WTC11 (cell line): ENCODE measurements around the gene NR0B2. TPM values are rescaled to one million over a fixed set of nuclear protein-coding genes. Genes with fewer than 3 reads are reported as not detected.
A peak's percentile ranks its signal among the peaks of the same experiment; 100 is the strongest.

Source experiments
- ATAC-seq: fragments of 200-7000 bp; cut with Tn5 transposase; 2 replicates; pipeline ENCODE4 v1.10.0; 2021; ENCODE audit warnings: mild to moderate bottlenecking, moderate library complexity
- Bru-seq: library from RNA; stranded (reverse); fragments of 400-500 nt; gene quantifications from one replicate; lab custom pipeline; 2021; lab: Mats Ljungman, UMichigan
- CTCF ChIA-PET: fragments of 300-600 bp; sonication (Branson Sonifier 250); formaldehyde crosslinking; loops from one replicate; lab custom pipeline; 2021; ENCODE audit warnings: antibody characterized with exemption; lab: Charles Lee
- POLR2A ChIA-PET: fragments of 350-600 bp; sonication (Branson Sonifier 250); formaldehyde crosslinking; loops from one replicate; lab custom pipeline; 2021; ENCODE audit warnings: antibody characterized with exemption; lab: Charles Lee
- DNase-seq: peaks from one replicate; pipeline ENCODE4 v3.0.0; 2021; ENCODE audit warnings: low spot score
- H3K27ac Mint-ChIP-seq: 2 replicates; pipeline ENCODE4 v1.8.0; 2021; ENCODE audit warnings: mixed read lengths
- H3K27me3 Mint-ChIP-seq: 2 replicates; pipeline ENCODE4 v1.8.0; 2021; ENCODE audit warnings: low read depth, mild to moderate bottlenecking, moderate library complexity, mixed read lengths
- H3K36me3 Mint-ChIP-seq: 2 replicates; pipeline ENCODE4 v1.8.0; 2021; ENCODE audit warnings: mixed read lengths
- H3K4me1 Mint-ChIP-seq: 2 replicates; pipeline ENCODE4 v1.8.0; 2022; ENCODE audit warnings: mixed read lengths
- H3K4me3 Mint-ChIP-seq: 2 replicates; pipeline ENCODE4 v1.8.0; 2021; ENCODE audit warnings: mild to moderate bottlenecking, moderate library complexity, mixed read lengths
- H3K9me3 Mint-ChIP-seq: 2 replicates; pipeline ENCODE4 v1.8.0; 2021; ENCODE audit warnings: mixed read lengths
- EMX1 ChIP-seq: fragments of 250-450 bp; sonication (Bioruptor Pico); IDR thresholded peaks from 2 replicates; pipeline ENCODE4 v1.8.0; 2021; ENCODE audit warnings: mild to moderate bottlenecking
- GABPB1 ChIP-seq: sonication (generic); formaldehyde crosslinking; IDR thresholded peaks from 2 replicates; pipeline ENCODE4 v1.8.1; 2023; ENCODE audit warnings: mild to moderate bottlenecking, missing genetic modification reagents
- GRHL2 ChIP-seq: fragments of 250-450 bp; sonication (Bioruptor Pico); IDR thresholded peaks from 2 replicates; pipeline ENCODE4 v1.8.0; 2022; ENCODE audit warnings: mild to moderate bottlenecking, moderate library complexity; ENCODE audit not compliant: insufficient replicate concordance, severe bottlenecking
- JUN ChIP-seq: sonication (generic); formaldehyde crosslinking; IDR thresholded peaks from 2 replicates; pipeline ENCODE4 v1.8.0; 2023; ENCODE audit warnings: mild to moderate bottlenecking, missing genetic modification reagents
- KAT7 ChIP-seq: sonication (generic); formaldehyde crosslinking; IDR thresholded peaks from 2 replicates; pipeline ENCODE4 v1.8.1; 2023; ENCODE audit warnings: missing genetic modification reagents, mild to moderate bottlenecking, borderline replicate concordance
- OVOL2 ChIP-seq: fragments of 250-450 bp; sonication (Bioruptor Pico); IDR thresholded peaks from 2 replicates; pipeline ENCODE4 v1.9.0; 2021; ENCODE audit warnings: mild to moderate bottlenecking, borderline replicate concordance
- ZNF121 ChIP-seq: sonication (generic); formaldehyde crosslinking; IDR thresholded peaks from 2 replicates; pipeline ENCODE4 v1.8.0; 2023; ENCODE audit warnings: missing genetic modification reagents
- ZNF263 ChIP-seq: sonication (generic); formaldehyde crosslinking; IDR thresholded peaks from 2 replicates; pipeline ENCODE4 v1.8.1; 2022; ENCODE audit warnings: low read depth, mild to moderate bottlenecking, moderate library complexity, missing genetic modification reagents
- long read RNA-seq, 3 experiments: library from RNA in 1 of 3; library from capped mRNA in 1 of 3; library from polyadenylated mRNA in 1 of 3; unstranded in 2 of 3; stranded (forward) in 1 of 3; transcript quantifications; one replicate each; pipeline ENCODE4 v2.0.0, GENCODE V29; 2021
- total RNA-seq: library from RNA; stranded (reverse); gene quantifications from 3 replicates; pipeline ENCODE4 v1.2.3, GENCODE V29; 2021
- TF ChIP-seq, protein P1 (sequence below): sonication (generic); formaldehyde crosslinking; IDR thresholded peaks from 2 replicates; pipeline ENCODE4 v1.8.1; 2022; ENCODE audit warnings: low read depth, missing genetic modification reagents, borderline replicate concordance
- TF ChIP-seq, protein P2 (sequence below): sonication (generic); formaldehyde crosslinking; IDR thresholded peaks from 2 replicates; pipeline ENCODE4 v1.8.1; 2023; ENCODE audit warnings: mild to moderate bottlenecking, missing genetic modification reagents, moderate library complexity
- TF ChIP-seq, protein P3 (sequence below): sonication (generic); formaldehyde crosslinking; IDR thresholded peaks from 2 replicates; pipeline ENCODE4 v1.8.0; 2022; ENCODE audit warnings: missing genetic modification reagents
- TF ChIP-seq, protein P4 (sequence below): sonication (generic); formaldehyde crosslinking; IDR thresholded peaks from 2 replicates; pipeline ENCODE4 v1.8.1; 2022; ENCODE audit warnings: low read depth, mild to moderate bottlenecking, moderate library complexity, missing genetic modification reagents, borderline replicate concordance
- TF ChIP-seq, protein P5 (sequence below): fragments of 250-450 bp; sonication (Bioruptor Pico); IDR thresholded peaks from 2 replicates; pipeline ENCODE4 v2.1.2; 2022; ENCODE audit warnings: mild to moderate bottlenecking, moderate library complexity

Gene NR0B2, protein sequence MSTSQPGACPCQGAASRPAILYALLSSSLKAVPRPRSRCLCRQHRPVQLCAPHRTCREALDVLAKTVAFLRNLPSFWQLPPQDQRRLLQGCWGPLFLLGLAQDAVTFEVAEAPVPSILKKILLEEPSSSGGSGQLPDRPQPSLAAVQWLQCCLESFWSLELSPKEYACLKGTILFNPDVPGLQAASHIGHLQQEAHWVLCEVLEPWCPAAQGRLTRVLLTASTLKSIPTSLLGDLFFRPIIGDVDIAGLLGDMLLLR
- total RNA-seq: not detected in 3 replicates
- Bru-seq, nascent RNA: not detected
- long read RNA-seq, experiment 1: 0 reads
- long read RNA-seq, experiment 2: 0 reads
- long read RNA-seq, experiment 3: 0 reads

GRCh38 chr1:26913754-26914619 lies at the start of gene NR0B2:
TSS of gene NR0B2 (minus strand) at chr1:26913975. CDS start at chr1:26913940, 35 bp downstream.
- peak; percentile 60; the same call in 1 of the 2 replicates for TF ChIP-seq GABPB1
- TF ChIP-seq, protein P1, sequence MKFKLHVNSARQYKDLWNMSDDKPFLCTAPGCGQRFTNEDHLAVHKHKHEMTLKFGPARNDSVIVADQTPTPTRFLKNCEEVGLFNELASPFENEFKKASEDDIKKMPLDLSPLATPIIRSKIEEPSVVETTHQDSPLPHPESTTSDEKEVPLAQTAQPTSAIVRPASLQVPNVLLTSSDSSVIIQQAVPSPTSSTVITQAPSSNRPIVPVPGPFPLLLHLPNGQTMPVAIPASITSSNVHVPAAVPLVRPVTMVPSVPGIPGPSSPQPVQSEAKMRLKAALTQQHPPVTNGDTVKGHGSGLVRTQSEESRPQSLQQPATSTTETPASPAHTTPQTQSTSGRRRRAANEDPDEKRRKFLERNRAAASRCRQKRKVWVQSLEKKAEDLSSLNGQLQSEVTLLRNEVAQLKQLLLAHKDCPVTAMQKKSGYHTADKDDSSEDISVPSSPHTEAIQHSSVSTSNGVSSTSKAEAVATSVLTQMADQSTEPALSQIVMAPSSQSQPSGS (CRISPR knock-in tag): no peak
- TF ChIP-seq, all 79 proteins: peak for 1
- no peak for DNase-seq
- Mint-ChIP-seq H3K9me3 (no peaks in the 10 kb centered on the region), H3K4me3 (no peak within 1 kb of the TSS), H3K4me1 (no peaks in the 10 kb centered on the region), H3K27me3 (peaks cover 9% of the 10 kb centered on the region), H3K36me3 (no peaks in the 10 kb centered on the region), H3K27ac (no peak within 1 kb of the TSS)
- ChIA-PET POLR2A (interaction anchor here (0.5 kb wide), 1 partner anchor 796 kb away, joined by 3 read pairs; no protein-coding TSS in a partner anchor), CTCF (interaction anchor here (0.5 to 2.2 kb wide), 3 partner anchors 14 to 482 kb away, joined by 3 to 6 read pairs (median 4); partner anchors contain the start of genes GPATCH3 and GPN2)
- ATAC-seq: peak; percentile 26; the same call in 1 of the 2 replicates

DNA sequence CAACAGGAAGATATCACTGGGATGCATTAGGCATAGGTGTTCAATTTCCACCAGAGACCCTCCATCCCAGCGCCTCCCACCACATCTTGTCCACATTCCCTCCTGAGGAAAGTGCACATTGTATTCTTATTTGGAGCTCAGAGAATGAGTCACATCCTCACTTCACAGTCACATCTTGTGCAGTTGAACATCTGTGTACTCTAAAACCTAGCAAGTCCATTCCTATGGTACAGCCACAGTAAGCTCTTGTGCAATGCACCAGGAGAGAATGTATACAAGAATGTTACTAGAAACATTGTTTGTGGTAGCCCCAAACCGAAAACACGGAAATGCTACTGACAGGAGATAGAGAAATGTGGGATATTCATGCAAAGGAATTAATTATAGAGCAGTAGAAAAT lies 48.1 kb upstream of the NR0B2 start:
- H3K27me3 Mint-ChIP-seq: no peaks in the 10 kb centered on the region; the same call in 1 of the 2 replicates
- ChIA-PET POLR2A (no interaction called here), CTCF (interaction anchor here (3.6 kb wide), 1 partner anchor 35 kb away, joined by 34 read pairs; no protein-coding TSS in a partner anchor)
- no peak overlapping the region for H3K4me3 Mint-ChIP-seq
- H3K9me3 Mint-ChIP-seq: no peaks in the 10 kb centered on the region
- DNase-seq (no peak), ATAC-seq (no peak)
- H3K27ac Mint-ChIP-seq: no peak overlapping the region
- H3K36me3 Mint-ChIP-seq: peaks cover 4% of the 10 kb centered on the region
- peaks cover 20% of the 10 kb centered on the region for H3K4me1 Mint-ChIP-seq
- TF ChIP-seq GABPB1: peak; percentile 37; the same call in 1 of the 2 replicates
- TF ChIP-seq JUN (CRISPR knock-in tag): no peak
- TF ChIP-seq, protein P2, sequence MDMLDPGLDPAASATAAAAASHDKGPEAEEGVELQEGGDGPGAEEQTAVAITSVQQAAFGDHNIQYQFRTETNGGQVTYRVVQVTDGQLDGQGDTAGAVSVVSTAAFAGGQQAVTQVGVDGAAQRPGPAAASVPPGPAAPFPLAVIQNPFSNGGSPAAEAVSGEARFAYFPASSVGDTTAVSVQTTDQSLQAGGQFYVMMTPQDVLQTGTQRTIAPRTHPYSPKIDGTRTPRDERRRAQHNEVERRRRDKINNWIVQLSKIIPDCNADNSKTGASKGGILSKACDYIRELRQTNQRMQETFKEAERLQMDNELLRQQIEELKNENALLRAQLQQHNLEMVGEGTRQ: no peak

- peak overlapping the region; percentile 86 for H3K27ac Mint-ChIP-seq
- peak overlapping the region; percentile 80 for H3K4me3 Mint-ChIP-seq
- H3K27me3 Mint-ChIP-seq: no peaks in the 10 kb centered on the region; the same call in 1 of the 2 replicates
- H3K4me1 Mint-ChIP-seq: peaks cover 16% of the 10 kb centered on the region
- H3K36me3 Mint-ChIP-seq: peaks cover 10% of the 10 kb centered on the region
- DNase-seq (no peak), ATAC-seq (no peak; the same call in 1 of the 2 replicates)
- ChIA-PET CTCF (interaction anchor here (0.6 to 3.6 kb wide), 13 partner anchors 9 to 596 kb away, joined by 3 to 34 read pairs (median 3); no protein-coding TSS in a partner anchor), POLR2A (interaction anchor here (0.6 to 1.0 kb wide), 4 partner anchors 36 to 194 kb away, joined by 3 to 4 read pairs (median 3); partner anchors contain the start of gene SLC9A1)
- TF ChIP-seq, protein P3, sequence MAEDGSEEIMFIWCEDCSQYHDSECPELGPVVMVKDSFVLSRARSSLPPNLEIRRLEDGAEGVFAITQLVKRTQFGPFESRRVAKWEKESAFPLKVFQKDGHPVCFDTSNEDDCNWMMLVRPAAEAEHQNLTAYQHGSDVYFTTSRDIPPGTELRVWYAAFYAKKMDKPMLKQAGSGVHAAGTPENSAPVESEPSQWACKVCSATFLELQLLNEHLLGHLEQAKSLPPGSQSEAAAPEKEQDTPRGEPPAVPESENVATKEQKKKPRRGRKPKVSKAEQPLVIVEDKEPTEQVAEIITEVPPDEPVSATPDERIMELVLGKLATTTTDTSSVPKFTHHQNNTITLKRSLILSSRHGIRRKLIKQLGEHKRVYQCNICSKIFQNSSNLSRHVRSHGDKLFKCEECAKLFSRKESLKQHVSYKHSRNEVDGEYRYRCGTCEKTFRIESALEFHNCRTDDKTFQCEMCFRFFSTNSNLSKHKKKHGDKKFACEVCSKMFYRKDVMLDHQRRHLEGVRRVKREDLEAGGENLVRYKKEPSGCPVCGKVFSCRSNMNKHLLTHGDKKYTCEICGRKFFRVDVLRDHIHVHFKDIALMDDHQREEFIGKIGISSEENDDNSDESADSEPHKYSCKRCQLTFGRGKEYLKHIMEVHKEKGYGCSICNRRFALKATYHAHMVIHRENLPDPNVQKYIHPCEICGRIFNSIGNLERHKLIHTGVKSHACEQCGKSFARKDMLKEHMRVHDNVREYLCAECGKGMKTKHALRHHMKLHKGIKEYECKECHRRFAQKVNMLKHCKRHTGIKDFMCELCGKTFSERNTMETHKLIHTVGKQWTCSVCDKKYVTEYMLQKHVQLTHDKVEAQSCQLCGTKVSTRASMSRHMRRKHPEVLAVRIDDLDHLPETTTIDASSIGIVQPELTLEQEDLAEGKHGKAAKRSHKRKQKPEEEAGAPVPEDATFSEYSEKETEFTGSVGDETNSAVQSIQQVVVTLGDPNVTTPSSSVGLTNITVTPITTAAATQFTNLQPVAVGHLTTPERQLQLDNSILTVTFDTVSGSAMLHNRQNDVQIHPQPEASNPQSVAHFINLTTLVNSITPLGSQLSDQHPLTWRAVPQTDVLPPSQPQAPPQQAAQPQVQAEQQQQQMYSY (CRISPR knock-in tag): no peak
- TF ChIP-seq GRHL2 (no peak), EMX1 (no peak), GABPB1 (no peak), ZNF121 (CRISPR knock-in tag) (no peak), ZNF263 (CRISPR knock-in tag) (no peak), OVOL2 (CRISPR knock-in tag) (no peak), KAT7 (CRISPR knock-in tag) (no peak)
- TF ChIP-seq, protein P4, sequence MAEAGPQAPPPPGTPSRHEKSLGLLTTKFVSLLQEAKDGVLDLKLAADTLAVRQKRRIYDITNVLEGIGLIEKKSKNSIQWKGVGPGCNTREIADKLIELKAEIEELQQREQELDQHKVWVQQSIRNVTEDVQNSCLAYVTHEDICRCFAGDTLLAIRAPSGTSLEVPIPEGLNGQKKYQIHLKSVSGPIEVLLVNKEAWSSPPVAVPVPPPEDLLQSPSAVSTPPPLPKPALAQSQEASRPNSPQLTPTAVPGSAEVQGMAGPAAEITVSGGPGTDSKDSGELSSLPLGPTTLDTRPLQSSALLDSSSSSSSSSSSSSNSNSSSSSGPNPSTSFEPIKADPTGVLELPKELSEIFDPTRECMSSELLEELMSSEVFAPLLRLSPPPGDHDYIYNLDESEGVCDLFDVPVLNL (CRISPR knock-in tag): no peak
- TF ChIP-seq, protein P5, sequence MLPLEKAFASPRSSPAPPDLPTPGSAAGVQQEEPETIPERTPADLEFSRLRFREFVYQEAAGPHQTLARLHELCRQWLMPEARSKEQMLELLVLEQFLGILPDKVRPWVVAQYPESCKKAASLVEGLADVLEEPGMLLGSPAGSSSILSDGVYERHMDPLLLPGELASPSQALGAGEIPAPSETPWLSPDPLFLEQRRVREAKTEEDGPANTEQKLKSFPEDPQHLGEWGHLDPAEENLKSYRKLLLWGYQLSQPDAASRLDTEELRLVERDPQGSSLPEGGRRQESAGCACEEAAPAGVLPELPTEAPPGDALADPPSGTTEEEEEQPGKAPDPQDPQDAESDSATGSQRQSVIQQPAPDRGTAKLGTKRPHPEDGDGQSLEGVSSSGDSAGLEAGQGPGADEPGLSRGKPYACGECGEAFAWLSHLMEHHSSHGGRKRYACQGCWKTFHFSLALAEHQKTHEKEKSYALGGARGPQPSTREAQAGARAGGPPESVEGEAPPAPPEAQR (CRISPR knock-in tag): no peak
- peaks cover 7% of the 10 kb centered on the region for H3K9me3 Mint-ChIP-seq
Observed at GRCh38 chr1:26960625-26960966, 46.8 kb upstream of the NR0B2 start.
